NCI-H82 (cell line): ENCODE data around the gene NEURL1.
"Not testable (repeated sequence)": the region's sequence is repeated elsewhere in the genome, so short reads cannot be mapped to it uniquely, and the experiment has no call there.

Source experiments
- DNase-seq: peaks from one replicate; lab custom pipeline; 2025; lab: John Stamatoyannopoulos, UW

The NEURL1 gene

DNA sequence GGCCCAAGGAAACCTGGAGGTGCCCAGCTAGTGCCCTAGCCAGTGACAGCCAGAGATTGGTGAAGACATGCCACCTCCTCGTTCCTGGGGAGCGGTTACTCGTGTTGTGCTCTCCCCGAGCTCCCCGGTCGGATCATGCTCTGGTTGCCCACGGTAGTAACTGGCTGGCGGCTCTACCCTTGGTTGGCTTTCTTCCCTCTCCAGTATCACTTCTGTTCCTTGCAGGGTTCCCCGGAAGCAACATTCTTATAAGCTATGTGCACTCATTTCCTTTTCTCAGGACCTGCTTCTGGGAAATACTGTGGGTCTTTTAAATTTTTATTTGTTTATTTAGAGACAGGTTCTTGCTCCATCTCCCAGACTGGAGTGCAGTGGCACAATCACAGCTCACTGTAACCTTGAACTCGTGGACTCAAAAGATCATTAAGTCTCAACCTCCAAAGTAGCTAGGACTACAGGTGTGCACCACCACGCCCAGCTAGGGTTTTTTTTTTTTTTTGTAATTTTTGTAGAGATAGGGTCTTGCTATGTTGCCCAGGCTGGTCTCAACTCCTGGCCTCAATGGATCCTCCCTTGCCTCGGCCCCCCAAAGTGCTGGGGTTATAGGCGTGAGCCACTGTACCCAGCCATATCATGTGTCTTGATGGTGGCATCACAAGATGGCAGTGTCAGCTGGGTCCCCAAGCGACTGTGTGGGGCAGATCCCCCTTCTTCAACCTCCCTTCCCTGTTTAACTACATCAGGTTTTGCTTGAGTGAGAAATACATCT is 27.9 kb upstream of the NEURL1 start:
- DNase-seq, result no peak

DNA sequence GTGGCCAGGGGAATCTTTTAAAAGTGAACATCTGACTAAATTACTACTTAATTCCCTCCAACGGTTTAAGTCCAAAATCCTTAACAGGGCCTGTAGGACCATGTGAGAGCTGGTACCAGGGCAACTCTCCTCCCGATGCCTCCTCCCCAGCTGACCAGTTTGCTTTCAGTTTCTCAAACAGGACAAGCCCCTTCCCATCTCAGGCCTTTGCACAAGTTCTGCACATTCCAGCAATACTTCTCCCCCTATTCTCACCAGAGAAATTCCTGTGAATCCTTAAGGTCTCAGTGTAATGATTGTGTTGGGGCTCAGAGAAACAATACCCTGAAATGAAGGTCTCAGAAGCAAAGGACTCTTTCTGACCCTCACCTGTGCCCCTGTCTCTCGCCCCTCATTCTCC is 26.8 kb upstream of the NEURL1 start:
- DNase-seq, result no peak

DNA sequence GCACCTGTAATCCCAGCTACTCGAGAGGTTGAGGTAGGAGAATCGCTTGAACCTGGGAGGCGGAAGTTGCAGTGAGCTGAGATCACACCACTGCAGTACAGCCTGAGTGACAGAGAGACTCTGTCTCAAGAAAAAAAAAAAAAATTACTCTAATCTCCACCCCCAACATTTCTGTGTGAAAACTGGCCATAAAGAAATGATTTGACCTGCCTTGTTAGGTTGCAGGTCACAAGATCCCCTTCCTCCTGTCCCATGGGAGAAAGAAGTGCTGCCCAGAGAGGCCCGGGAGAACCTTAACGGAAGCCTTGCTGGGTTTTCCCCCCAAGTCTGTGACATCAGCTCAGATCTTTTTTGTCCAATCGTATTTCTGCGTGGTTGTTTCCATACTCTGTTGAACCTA is 26.1 kb upstream of the NEURL1 start:
- no peak for DNase-seq

DNA sequence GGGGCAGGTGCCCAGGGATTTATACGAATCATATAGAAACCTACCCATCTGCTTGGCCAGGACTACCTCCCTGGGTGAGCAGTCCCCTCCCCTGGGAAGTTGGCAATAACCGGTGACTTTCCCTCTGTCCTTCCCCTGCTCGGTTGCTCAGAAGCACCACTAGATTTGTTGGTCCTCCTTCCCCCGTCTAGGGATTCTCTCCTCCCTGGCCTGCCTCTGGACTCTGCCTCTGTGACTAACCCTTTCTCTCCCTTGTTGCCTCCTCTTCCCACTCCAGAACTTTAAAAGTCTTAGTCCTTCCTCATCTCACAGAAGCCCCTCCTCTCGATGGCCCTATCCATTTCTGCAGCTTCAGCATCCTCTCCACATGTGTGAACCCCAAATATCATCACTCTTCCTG is 24.3 kb upstream of the NEURL1 start:
- no peak for DNase-seq

DNA sequence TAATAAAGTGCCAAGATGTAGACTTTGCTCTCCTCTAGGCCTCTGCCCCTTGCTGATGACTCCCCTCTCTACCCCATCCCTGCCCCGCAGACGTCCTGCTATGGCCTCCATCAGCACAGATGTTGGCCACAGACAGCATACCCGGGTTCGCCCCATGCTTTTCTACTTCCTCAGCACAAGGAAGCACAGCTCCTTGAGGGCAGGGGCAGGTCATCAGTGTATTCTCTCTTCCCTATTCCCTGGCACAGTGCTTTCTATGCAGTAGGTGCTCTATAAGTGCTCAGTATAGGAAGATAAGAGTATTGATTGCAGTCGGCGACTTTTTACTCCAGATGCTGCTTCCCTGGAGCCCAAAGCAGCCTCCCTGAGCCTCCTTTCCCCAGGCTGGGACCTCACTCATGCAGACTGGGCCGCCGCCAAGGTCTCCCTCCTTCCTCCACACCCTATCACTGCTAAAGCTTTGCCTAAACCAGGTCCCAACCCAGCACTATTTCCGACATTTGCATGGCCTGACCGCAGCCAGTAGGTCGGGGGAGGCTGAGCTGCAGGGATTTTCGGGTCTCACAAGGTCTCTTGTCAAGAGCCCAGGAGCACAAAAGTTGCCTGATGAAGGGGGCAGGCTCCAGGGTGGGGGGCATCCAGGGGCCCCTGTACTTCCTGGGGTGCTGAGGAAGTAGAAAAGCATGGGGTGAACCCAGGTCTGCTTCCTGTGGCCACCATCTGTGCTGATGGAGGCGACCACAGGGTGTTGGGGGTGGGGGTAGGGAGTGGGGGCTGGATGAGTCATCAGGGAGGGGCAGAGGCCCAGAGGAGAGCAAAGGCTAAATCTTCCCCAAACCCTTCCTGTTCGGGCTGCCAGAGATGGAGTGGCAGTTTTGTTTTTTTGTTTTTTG is 22.5 kb upstream of the NEURL1 start:
- DNase-seq, result no peak

DNA sequence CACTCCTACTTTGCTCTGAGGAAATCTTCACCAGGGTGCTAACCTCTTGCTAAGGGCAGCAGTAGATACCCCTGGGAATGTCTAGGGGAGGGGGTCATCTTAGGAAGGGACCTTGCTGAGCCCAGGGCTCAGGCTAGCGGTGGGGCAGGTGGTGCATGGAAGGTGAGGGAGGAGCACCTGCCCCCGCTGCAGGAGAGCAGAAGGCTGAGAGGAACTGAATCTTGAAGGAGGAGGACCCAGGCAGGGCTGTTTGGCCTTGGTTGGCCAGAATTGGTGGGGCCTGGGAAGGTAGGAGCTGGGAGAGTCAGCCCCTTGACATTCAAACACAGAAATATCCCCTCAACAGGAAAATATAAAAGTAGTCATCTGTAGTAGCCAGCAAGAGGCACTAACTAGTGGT is 21.5 kb upstream of the NEURL1 start:
- DNase-seq, result no peak

DNA sequence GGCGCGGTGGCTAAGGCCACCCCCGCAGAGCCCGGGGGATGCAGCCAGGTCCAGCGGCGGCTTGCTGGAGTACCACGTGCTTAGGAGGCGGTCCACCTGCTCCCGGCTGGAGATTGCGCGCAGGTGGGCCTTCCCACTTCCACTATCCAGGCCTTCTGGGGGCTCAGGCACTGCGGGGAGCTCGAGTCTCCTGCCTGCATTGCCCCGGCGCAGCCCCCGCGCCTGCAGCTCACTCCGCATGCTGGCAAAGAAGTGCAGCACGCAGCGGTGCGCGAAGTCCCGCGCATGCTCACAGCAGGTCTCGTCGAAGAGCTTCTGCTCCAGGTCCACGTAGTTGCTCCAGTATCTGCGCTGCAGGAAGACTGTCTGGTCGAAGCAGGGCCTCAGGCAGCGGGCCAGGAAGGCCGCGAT is 20.2 kb upstream of the NEURL1 start:
- DNase-seq, result no peak

DNA sequence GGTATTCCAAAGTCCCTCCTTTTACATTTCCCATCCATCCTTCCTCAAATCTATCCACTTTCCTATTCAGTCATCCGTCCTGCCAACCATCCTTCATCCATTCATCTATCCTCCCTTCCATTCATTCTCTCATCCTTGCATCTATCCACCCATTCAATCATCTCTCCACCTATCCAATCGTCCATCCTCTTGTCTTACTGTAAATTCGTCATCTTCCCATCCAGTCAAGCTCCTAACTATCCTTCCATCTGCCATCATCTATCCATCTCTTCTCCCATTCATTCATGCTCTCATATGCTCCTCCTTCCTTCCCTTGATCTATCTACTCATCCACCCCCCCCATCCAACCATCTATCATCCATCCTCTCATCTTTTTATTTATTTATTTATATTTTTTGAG is 19.4 kb upstream of the NEURL1 start:
- no peak for DNase-seq

DNA sequence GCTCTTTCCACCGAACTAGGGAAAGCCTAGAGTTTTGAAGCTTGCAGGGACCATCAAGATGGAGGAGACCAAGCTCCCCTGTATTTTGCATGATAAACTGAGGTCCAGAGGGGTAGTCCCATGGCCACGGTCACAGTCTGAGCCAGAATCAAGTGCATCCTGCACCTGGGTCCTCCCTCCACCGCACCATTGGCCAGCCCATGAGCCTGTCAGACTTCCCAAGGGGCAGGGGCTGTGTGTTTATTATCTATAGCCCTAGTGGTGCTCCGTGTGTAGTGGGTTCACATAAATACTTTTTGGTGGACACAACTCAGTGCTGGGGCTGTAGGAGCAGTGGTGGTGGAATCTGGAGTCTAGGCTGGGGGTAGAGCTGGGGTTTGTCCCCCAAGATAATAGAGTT is 18.1 kb upstream of the NEURL1 start:
- DNase-seq, result no peak

DNA sequence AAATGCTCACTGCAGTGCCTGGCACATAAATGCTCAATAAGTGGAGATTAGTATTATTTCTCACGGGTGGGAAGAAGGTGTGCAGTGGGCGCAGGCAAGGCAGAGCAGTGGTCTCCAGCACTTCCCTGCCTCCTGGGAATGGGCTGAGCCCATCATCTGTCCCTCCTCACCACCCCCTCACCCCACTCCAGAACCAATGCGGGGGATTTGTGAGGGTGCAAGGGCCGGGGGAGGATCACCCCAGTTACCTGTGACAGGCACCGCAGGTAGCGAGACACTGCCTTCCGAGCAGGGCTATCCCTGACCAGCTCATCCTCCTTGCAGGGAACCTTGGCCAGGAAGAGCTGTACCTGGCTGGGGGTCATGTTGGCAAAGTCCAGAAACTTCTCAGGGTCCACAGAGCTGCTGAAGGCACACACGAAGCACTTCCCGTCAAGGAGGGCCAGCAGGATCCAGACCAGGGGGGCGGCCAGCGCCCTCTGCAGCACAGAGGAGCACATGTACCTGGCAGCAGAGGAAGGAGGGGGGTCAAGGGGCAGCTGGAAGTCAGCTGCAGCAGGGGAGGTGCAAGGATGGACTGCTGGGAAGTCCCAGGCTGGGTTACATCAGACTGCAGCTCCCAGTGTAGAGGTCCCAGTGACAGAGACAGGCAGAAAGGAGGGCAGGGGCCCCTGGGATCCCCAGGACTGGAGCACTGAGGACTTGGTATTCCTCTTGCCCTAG is 17.3 kb upstream of the NEURL1 start:
- DNase-seq, result peak; percentile 22

DNA sequence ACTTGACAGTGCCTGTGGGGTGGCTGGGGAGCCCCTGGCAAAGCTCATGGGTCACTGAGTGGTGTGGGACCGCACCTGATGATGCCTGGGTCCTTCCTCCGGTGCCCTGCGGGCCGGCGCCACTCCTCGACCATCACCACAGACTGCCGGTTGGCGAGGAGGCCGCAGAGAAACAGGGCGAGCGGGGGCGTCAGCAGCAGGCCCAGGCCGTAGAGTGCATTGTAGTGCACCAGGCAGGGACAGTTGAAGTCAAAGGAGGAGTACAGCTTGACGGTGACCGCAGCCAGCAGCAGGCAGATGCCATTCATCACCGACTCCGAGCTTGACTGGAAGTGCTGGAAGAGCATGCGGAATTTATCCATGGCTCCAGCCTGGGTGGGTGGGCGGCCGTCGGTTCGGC is 14.8 kb upstream of the NEURL1 start:
- DNase-seq, result no peak

DNA sequence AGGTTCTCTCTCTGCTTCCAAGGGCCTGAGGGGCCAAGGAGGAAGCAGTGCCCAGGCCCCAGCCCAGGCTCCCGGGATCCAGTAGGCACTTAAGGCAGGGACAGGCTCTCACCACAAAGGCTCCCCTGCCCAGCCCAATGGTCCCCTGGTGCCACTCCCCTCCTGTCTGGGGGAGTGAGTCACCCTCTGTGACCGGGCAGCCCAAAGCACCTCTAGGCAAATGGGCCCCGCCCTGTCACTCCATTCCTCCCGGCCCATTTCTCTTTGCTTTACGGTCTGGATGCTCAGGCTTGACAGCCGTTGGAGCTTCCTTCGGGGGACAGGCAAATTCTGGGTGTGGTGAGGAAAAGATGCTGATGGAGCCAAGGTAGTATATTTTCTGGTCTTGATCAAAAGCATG is 14.4 kb upstream of the NEURL1 start, which contains the start of gene CALHM3:
TSS of gene CALHM3 (minus strand) at position 106 of the 400 bp plus-strand sequence. CDS start 208 bp downstream, outside the sequence.
- DNase-seq, result no peak

DNA sequence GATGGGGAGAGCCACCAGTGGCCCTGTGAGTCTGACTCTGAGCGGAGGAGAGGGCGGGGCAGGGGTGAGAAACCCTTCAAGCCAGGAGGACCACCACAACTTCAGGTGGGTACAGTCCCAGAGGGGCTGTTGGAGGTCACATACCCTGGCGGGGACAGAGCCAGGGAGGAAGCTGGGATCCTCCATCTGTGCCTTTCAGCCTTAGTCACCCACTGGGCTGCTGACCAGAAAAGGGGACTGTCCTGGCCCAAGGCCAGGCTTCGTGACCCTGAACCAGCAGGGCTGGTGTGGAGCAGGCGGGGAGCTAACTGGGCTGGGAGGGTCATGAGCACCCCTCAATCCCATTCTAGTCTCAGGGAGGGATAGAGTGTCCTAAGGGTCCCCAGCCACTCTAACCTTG is 13.0 kb upstream of the NEURL1 start:
- no peak for DNase-seq

DNA sequence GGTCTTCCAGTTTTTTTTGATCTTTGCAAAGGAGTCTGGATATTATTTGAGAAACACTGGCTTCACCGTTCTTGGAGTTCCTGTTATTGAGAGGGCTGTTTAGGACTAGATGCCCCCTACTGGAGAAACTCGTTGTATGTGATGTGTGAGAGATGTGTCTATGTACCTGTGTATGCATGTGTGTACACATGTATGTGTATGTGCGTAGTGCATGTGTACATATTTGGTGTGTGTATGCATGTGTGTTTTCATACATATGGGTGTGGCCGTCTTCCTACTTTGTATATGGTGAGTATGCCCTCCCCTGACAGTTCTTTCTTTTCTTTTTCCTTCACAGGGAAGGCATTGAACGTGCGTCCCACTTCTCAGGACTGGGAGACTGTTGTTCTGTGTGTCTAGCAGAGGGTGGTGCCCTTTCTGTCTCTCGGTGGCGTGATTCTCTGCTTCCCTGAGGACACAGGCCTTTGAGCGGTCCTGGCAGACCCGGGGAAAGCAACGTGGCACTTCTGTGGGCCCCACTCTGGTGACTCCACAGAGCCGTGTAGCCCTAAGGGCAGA is 11.5 kb upstream of the NEURL1 start:
- peak; percentile 81 for DNase-seq

DNA sequence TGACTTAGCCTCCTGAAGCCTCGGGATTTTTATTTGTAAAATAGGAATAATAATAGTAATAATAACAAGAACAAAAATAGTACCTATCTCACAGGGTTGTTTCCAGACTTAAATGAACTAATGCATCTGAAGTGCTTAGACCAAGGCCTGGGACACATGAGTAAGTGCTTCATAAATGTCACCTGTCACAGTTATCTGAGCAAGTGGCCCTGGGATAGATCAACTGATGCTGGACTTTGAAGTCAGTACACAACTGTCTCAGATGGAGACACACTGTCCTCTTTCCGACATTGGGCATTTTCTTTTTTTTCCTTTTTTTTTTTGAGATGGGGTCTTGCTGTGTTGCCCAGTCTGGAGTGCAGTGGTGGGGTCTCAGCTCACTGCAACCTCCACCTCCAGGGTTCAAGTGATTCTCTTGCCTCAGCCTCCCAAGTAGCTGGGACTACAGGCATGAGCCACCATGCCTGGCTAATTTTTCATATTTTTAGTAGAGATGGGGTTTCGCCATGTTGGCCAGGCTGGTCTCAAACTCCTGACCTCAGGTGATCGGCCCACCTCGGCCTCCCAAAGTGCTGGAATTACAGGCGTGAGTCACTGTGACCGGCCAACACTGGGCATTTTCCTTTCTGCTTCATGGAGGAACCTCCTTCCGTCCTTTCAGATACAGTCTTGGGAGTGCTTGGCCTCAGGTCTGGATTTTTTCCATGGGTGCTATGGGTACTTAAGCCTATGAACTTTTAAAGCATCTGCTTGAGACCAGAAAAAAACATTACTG is 6.7 kb upstream of the NEURL1 start:
- not testable (repeated sequence) for DNase-seq

DNA sequence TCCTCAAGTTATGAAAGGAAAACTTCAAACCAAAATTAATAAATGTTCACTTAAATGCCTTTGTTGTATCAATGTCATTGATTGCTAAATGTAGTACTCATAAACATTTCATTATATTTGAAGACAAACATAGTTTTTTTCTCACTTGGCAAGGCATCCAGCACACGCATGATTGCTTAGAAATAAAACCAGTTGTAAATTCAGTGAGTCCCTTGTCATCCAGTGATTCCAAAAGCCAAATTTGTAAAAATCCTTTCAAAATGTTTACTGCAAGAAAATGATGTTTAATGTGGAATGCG is 6.1 kb upstream of the NEURL1 start:
- DNase-seq, result no peak

DNA sequence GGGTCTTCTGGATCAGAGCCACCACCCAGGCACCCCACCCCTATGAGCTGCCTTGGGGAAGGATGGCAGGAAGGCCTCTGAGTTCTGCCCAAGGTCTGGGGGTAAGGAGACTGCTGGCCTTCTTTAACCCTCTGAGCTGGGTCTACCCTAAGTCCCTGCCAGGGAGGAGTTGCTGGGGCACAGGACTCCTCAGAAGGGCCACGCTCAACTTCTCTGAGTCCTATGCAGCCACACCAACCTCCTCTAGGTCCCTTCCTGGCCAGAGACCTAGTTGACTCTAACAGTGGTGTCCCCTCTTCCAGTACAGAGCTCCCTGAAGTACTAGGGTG is 2.6 kb upstream of the NEURL1 start:
- no peak for DNase-seq

DNA sequence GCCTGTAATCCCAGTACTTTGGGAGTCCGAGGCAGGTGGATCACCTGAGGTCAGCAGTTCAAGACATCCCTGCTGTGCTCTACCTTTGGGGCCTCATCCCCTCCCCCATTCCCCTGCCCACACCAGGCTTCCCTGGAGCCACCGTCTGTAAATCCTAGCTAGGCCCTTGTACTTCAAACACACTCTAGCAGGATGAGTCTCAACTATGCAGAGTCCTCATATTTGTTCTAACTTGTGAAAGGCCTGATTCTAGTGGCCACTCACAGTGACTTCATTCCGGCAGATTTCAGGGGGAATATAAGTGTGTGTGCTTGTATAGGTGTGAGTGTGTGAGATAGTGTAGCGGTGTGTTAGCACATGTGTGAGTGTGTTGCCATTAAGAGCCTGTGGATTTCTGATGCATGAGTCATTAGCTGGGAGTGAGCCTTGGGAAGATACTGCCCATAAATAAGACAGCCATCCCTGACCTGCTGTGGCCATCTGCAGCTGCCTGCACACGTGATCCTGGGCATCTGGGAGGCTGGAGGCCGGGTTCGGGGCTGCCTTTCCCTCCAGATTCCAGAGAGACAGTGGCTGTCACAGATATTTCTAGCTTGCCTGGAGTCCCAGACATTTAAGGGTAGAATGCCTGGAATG is 1.7 kb upstream of the NEURL1 start:
- peak; percentile 30 for DNase-seq

DNA sequence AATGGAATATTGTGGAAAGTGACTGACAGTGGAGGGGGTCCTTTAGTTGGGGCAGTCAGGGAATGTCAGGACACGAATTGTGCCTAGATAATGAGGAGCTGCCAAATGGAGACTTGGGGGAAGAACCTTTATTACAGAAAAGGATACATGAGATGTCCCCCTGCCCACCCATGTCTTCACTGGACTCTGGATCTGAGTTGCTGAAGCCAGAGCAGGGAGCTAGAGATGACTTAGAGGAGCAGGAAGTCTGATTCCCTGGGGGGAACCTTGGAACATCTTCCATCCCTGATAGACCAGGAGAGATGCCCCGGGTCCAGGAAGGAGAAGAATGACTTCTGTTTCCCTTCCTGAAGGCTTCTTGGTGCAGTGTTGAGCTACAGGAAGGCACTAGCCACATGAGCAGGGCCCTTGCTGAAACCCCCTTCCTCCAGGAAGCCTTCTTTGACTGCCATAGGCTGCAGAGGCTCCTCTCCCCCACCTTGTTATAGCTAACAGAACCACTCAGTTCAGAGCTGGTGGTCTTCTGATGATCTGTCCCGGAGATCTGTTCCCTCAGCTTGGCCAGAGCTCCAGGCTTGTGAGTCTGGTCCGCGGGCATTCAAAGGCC is 747 bp upstream of the NEURL1 start:
- DNase-seq, result no peak

DNA sequence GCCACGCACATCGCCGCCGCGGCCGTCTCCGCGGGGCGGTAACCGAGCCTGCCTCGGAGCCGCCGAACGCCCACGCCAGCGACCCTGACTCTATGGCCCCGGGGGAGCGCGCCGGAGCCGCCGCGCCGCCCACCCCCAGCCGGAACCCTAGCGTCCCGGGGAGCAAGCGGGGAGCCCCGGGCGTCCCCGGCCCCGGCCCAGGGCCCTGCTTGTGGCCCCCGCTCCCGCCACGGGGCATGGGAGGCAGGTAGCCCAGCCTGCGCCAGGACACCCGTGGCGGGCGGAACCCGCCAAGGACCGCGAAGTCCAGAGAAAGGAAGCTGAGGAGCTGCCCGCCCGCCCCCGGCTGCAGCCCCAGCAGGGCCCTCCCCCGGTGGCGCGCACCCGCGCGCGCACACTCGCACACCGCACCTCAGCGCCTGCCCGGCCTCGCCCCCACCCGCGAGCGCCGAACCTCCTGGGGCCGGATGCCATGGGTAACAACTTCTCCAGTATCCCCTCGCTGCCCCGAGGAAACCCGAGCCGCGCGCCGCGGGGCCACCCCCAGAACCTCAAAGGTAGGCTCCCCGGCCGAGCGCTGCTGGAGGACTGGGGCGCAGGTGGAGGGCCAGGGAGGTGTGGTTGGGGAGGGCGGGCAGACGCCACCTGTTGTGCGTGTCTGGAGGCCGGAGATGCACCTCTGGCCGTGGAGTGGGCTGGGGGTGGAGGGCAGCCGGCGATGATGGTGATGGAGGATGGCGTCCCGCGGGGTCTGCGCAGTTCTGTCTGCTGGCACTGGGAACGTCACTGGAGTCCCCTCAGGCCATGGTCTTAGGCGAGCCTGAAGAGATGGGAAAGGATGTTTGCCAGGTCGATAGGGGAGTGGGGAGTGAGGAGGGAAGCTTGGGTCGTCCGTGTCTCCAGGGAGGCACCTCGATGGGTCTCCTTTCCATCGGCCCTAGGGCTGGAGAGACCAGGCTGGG is 692 bp downstream of the NEURL1 start:
- no peak for DNase-seq
